HepG2 (cell line): ENCODE data around the gene ERBB4. TPM values are rescaled to one million over a fixed set of nuclear protein-coding genes. Genes with fewer than 3 reads are reported as not detected.

Experiments
- ATAC-seq: fragments of 200-7000 bp; cut with Tn5 transposase; 3 replicates; pipeline ENCODE4 v1.9.1; 2020; ENCODE audit warnings: mild to moderate bottlenecking, moderate library complexity
- BruUV-seq: library from RNA; stranded (reverse); fragments of 400-500 nt; replicated peaks from 2 replicates; lab custom pipeline; 2021; lab: Mats Ljungman, UMichigan
- CTCF ChIA-PET: fragments of 300-600 bp; formaldehyde crosslinking; extraction: SDS; loops from one replicate; lab custom pipeline; 2021; ENCODE audit warnings: low total read pairs, inconsistent platforms, low intra/inter-chr PET ratio; lab: Yijun Ruan, JAX
- POLR2A ChIA-PET: fragments of 350-600 bp; sonication (Branson Sonifier 250); formaldehyde crosslinking; loops from one replicate; lab custom pipeline; 2020; ENCODE audit warnings: antibody characterized with exemption, inconsistent platforms; lab: Yijun Ruan, JAX
- DNase-seq: peaks from one replicate; pipeline ENCODE4 v3.0.0-alpha.2; 2015; ENCODE audit warnings: low spot score
- FAIRE-seq: peaks from 3 replicates; lab custom pipeline; 2011; peaks lifted over from hg19 to GRCh38; lab: Jason Lieb, UNC
- H2AFZ ChIP-seq: one replicate; pipeline ENCODE4 v1.6.1; 2011; ENCODE audit warnings: low read length, inconsistent platforms
- H3K27ac ChIP-seq: fragments of 300-600 bp; 3 replicates; pipeline ENCODE4 v1.8.0; 2011; ENCODE audit warnings: mixed run types, mild to moderate bottlenecking, mixed read lengths, low read length, inconsistent platforms; ENCODE audit not compliant: insufficient read depth; ENCODE audit errors: extremely low read length
- H3K27me3 ChIP-seq, 2 experiments: fragments of 200-600 bp in 1 of 2; 2 replicates in 1 of 2; 3 replicates in 1 of 2; pipeline versions ENCODE4 v1.6.0 to v1.8.0; 2011; ENCODE audit warnings: low read length in 2 of 2, mild to moderate bottlenecking in 2 of 2, moderate library complexity in 2 of 2, inconsistent platforms in 1 of 2; ENCODE audit not compliant: insufficient read depth in 2 of 2, control insufficient read depth in 1 of 2
- H3K36me3 ChIP-seq, 2 experiments: fragments of 200-600 bp in 1 of 2; replicated peaks in 1 of 2; 2 replicates in 1 of 2; 3 replicates in 1 of 2; pipeline versions ENCODE4 v1.5.1 to v1.8.0; 2011; ENCODE audit warnings: low read length in 2 of 2, inconsistent platforms in 1 of 2; ENCODE audit not compliant: insufficient read depth in 2 of 2, control insufficient read depth in 1 of 2
- H3K4me1 ChIP-seq: 2 replicates; pipeline ENCODE4 v1.5.1; 2012; ENCODE audit warnings: low read length, inconsistent platforms; ENCODE audit not compliant: insufficient read depth
- H3K4me2 ChIP-seq: 2 replicates; pipeline ENCODE4 v1.6.0; 2011; ENCODE audit warnings: low read depth, low read length, inconsistent platforms
- H3K4me3 ChIP-seq, 3 experiments: fragments of 200-600 bp in 1 of 3; sonication (generic), shearing (Covaris generic) in 1 of 3; replicated peaks in 1 of 3; 2 replicates each; pipeline ENCODE4 v1.5.1; 2011 to 2016; ENCODE audit warnings: low read length in 3 of 3, inconsistent platforms in 2 of 3, low read depth in 2 of 3, mild to moderate bottlenecking in 2 of 3, control low read depth in 1 of 3, mixed read lengths in 1 of 3; ENCODE audit not compliant: insufficient read depth in 1 of 3
- H3K79me2 ChIP-seq: one replicate; pipeline ENCODE4 v1.6.1; 2011; ENCODE audit warnings: low read length, inconsistent platforms; ENCODE audit not compliant: insufficient read depth
- H3K9ac ChIP-seq: 2 replicates; pipeline ENCODE4 v1.6.0; 2011; ENCODE audit warnings: mild to moderate bottlenecking, low read depth, low read length, inconsistent platforms; ENCODE audit not compliant: insufficient read depth
- H3K9me3 ChIP-seq: 2 replicates; pipeline ENCODE4 v1.5.1; 2012; ENCODE audit warnings: mild to moderate bottlenecking, low read length
- H4K20me1 ChIP-seq: 2 replicates; pipeline ENCODE4 v1.6.0; 2011; ENCODE audit warnings: inconsistent platforms, mild to moderate bottlenecking, low read length, moderate library complexity; ENCODE audit not compliant: insufficient read depth
- AGO2 ChIP-seq: fragments of 200-400 bp; formaldehyde crosslinking; optimal IDR thresholded peaks from 2 replicates; pipeline ENCODE3; 2017; ENCODE audit warnings: mild to moderate bottlenecking, low read depth, low read length, moderate library complexity
- HNRNPH1 ChIP-seq: fragments of 200-400 bp; formaldehyde crosslinking; optimal IDR thresholded peaks from 2 replicates; pipeline ENCODE3; 2017; ENCODE audit warnings: mild to moderate bottlenecking, low read depth, low read length
- JDP2 ChIP-seq: sonication (generic); formaldehyde crosslinking; IDR thresholded peaks from 2 replicates; pipeline ENCODE4 v1.8.1; 2022; ENCODE audit warnings: missing genetic modification reagents, borderline replicate concordance
- MXI1 ChIP-seq: IDR thresholded peaks from 3 replicates; pipeline ENCODE4 v1.6.1; 2012; ENCODE audit warnings: low read depth, low read length, inconsistent platforms, borderline replicate concordance
- POLR2A ChIP-seq, 2 experiments: IDR thresholded peaks; 2 replicates each; pipeline ENCODE4 v1.6.1; 2011; ENCODE audit warnings: low read depth in 2 of 2, low read length in 2 of 2, mild to moderate bottlenecking in 1 of 2, moderate library complexity in 1 of 2; ENCODE audit not compliant: insufficient read depth in 1 of 2
- POLR2AphosphoS2 ChIP-seq: IDR thresholded peaks from 2 replicates; pipeline ENCODE4 v1.6.1; 2011; ENCODE audit warnings: low read depth, low read length, improper control_type of control experiment
- REXO4 ChIP-seq: sonication (generic); formaldehyde crosslinking; IDR thresholded peaks from 2 replicates; pipeline ENCODE4 v1.8.0; 2022; ENCODE audit warnings: missing genetic modification reagents, mild to moderate bottlenecking, borderline replicate concordance
- RFXANK ChIP-seq: IDR thresholded peaks from 2 replicates; pipeline ENCODE4 v1.6.1; 2016
- ZBTB1 ChIP-seq: sonication (generic); formaldehyde crosslinking; IDR thresholded peaks from 2 replicates; pipeline ENCODE4 v1.4.0; 2020; ENCODE audit warnings: missing genetic modification reagents, borderline replicate concordance
- ZNF891 ChIP-seq: sonication (generic); formaldehyde crosslinking; IDR thresholded peaks from 2 replicates; pipeline ENCODE4 v1.5.0; 2020; ENCODE audit warnings: mild to moderate bottlenecking, missing genetic modification reagents
- WGBS: methylation state at CpG from one replicate; pipeline ENCODE4 v1.1.6; 2017; ENCODE audit warnings: low lambda C conversion rate; 5-methylcytosine and 5-hydroxymethylcytosine counted together
- in situ Hi-C: cut with HindIII; loops from 2 replicates; pipeline ENCODE4 v1.10.0; 2017; ENCODE audit warnings: low pct_unique_long_range_greater_than_20kb; ENCODE audit not compliant: extremely low pct_ligation_motif_present
- intact Hi-C: fragments of 100-400 bp; cut with micrococcal nuclease; formaldehyde crosslinking; loops from one replicate; pipeline ENCODE4 v1.10.0; 2022; ENCODE audit not compliant: unreplicated experiment
- polyA plus RNA-seq, 8 experiments: library from polyadenylated mRNA; depleted of rRNA in 3 of 8; stranded (reverse) in 7 of 8; unstranded in 1 of 8; fragments of >200 nt; fragmentation: Illumina TruSeq in 4 of 8; extraction: Trizol in 4 of 8; gene quantifications; 2 replicates each; pipeline versions ENCODE4 v1.2.1 to v1.2.3, GENCODE V29; 2011 to 2016; ENCODE audit warnings: low read depth in 4 of 8, missing spikeins in 1 of 8, mixed read lengths in 1 of 8; ENCODE audit not compliant: insufficient read depth in 1 of 8
- total RNA-seq, 5 experiments: library from RNA; depleted of rRNA; stranded (reverse); fragments of >200 nt; fragmentation: Illumina TruSeq; extraction: Trizol; gene quantifications; 2 replicates each; pipeline ENCODE4 v1.2.3, GENCODE V29; 2016; ENCODE audit warnings: low read depth in 1 of 5
- TF ChIP-seq, protein P1 (sequence below): sonication (generic); formaldehyde crosslinking; IDR thresholded peaks from 2 replicates; pipeline ENCODE4 v1.4.0; 2020; ENCODE audit warnings: low read depth, mild to moderate bottlenecking, missing genetic modification reagents
- TF ChIP-seq, protein P2 (sequence below): sonication (generic); formaldehyde crosslinking; IDR thresholded peaks from 2 replicates; pipeline ENCODE4 v1.9.0; 2022; ENCODE audit warnings: missing genetic modification reagents, mild to moderate bottlenecking, borderline replicate concordance
- TF ChIP-seq, protein P3 (sequence below): sonication (generic); formaldehyde crosslinking; IDR thresholded peaks from 2 replicates; pipeline ENCODE4 v1.8.0; 2022; ENCODE audit warnings: missing genetic modification reagents, mild to moderate bottlenecking, moderate library complexity, borderline replicate concordance
- TF ChIP-seq, protein P4 (sequence below): sonication (generic); formaldehyde crosslinking; IDR thresholded peaks from 2 replicates; pipeline ENCODE4 v1.4.0; 2020; ENCODE audit warnings: missing genetic modification reagents, borderline replicate concordance
- TF ChIP-seq, protein P5 (sequence below): IDR thresholded peaks from 2 replicates; pipeline ENCODE4 v1.6.1; 2016; ENCODE audit warnings: low read depth, control low read depth

The ERBB4 gene
- total and polyA plus RNA-seq, 2 of the 13 experiments (the other 11 are each of a cell fraction or from before 2014, with no cell fraction given): not detected

DNA sequence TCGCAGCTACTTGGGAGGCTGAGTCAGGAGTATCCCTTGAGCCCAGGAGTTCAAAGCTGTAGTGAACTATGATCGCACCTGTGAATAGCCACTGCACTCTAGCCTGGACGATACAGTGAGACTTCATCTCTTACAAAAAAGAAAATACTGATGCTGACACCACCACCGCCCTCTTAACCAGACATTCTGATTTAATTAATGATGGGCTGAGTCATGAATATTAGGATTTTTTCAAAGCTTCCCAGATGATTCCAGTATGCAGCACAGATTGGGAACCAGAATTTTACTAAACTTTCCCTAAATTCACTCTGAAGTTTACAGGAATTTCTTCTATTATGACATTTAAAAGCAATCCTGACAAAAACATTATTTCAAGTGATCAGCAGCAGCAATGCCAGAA lies 130.1 kb downstream of the ERBB4 start:
- Histone ChIP-seq H3K4me3 (no peak overlapping the region), H3K4me2 (no peak overlapping the region), H3K27ac (no peak overlapping the region), H3K9ac (no peak overlapping the region), H4K20me1 (no peaks in the 10 kb centered on the region), H2AFZ (no peak overlapping the region), H3K27me3 (no peaks in the 10 kb centered on the region), H3K4me1 (no peaks in the 10 kb centered on the region), H3K36me3 (no peaks in the 10 kb centered on the region), H3K79me2 (no peaks in the 10 kb centered on the region), H3K9me3 (no peaks in the 10 kb centered on the region)
- ATAC-seq (no peak), FAIRE-seq (no peak), DNase-seq (no peak)
- POLR2A ChIA-PET: no interaction called here
- CTCF ChIA-PET: no interaction called here
- in situ Hi-C loops: no loop called here
- BruUV-seq: no TSS peak
- WGBS: 27% methylated on average over 4 of the region's 4 CpGs
- intact Hi-C loops: no loop called here
- TF ChIP-seq, protein P1, sequence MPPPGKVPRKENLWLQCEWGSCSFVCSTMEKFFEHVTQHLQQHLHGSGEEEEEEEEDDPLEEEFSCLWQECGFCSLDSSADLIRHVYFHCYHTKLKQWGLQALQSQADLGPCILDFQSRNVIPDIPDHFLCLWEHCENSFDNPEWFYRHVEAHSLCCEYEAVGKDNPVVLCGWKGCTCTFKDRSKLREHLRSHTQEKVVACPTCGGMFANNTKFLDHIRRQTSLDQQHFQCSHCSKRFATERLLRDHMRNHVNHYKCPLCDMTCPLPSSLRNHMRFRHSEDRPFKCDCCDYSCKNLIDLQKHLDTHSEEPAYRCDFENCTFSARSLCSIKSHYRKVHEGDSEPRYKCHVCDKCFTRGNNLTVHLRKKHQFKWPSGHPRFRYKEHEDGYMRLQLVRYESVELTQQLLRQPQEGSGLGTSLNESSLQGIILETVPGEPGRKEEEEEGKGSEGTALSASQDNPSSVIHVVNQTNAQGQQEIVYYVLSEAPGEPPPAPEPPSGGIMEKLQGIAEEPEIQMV (CRISPR knock-in tag): no peak
- TF ChIP-seq JDP2 (CRISPR knock-in tag) (no peak), RFXANK (CRISPR knock-in tag) (no peak), ZBTB1 (CRISPR knock-in tag) (no peak), POLR2AphosphoS2 (no peak), POLR2A (IDR thresholded peaks at IDR 0.05; ENCODE audit: insufficient read depth in 1 of 2, low read depth in 2 of 2, low read length in 2 of 2) (no peak), AGO2 (no peak), REXO4 (CRISPR knock-in tag) (no peak), MXI1 (no peak), ZNF891 (CRISPR knock-in tag) (no peak), HNRNPH1 (no peak)
- TF ChIP-seq, protein P2, sequence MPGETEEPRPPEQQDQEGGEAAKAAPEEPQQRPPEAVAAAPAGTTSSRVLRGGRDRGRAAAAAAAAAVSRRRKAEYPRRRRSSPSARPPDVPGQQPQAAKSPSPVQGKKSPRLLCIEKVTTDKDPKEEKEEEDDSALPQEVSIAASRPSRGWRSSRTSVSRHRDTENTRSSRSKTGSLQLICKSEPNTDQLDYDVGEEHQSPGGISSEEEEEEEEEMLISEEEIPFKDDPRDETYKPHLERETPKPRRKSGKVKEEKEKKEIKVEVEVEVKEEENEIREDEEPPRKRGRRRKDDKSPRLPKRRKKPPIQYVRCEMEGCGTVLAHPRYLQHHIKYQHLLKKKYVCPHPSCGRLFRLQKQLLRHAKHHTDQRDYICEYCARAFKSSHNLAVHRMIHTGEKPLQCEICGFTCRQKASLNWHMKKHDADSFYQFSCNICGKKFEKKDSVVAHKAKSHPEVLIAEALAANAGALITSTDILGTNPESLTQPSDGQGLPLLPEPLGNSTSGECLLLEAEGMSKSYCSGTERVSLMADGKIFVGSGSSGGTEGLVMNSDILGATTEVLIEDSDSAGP: no peak
- TF ChIP-seq, protein P3, sequence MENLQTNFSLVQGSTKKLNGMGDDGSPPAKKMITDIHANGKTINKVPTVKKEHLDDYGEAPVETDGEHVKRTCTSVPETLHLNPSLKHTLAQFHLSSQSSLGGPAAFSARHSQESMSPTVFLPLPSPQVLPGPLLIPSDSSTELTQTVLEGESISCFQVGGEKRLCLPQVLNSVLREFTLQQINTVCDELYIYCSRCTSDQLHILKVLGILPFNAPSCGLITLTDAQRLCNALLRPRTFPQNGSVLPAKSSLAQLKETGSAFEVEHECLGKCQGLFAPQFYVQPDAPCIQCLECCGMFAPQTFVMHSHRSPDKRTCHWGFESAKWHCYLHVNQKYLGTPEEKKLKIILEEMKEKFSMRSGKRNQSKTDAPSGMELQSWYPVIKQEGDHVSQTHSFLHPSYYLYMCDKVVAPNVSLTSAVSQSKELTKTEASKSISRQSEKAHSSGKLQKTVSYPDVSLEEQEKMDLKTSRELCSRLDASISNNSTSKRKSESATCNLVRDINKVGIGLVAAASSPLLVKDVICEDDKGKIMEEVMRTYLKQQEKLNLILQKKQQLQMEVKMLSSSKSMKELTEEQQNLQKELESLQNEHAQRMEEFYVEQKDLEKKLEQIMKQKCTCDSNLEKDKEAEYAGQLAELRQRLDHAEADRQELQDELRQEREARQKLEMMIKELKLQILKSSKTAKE: no peak
- TF ChIP-seq, protein P4, sequence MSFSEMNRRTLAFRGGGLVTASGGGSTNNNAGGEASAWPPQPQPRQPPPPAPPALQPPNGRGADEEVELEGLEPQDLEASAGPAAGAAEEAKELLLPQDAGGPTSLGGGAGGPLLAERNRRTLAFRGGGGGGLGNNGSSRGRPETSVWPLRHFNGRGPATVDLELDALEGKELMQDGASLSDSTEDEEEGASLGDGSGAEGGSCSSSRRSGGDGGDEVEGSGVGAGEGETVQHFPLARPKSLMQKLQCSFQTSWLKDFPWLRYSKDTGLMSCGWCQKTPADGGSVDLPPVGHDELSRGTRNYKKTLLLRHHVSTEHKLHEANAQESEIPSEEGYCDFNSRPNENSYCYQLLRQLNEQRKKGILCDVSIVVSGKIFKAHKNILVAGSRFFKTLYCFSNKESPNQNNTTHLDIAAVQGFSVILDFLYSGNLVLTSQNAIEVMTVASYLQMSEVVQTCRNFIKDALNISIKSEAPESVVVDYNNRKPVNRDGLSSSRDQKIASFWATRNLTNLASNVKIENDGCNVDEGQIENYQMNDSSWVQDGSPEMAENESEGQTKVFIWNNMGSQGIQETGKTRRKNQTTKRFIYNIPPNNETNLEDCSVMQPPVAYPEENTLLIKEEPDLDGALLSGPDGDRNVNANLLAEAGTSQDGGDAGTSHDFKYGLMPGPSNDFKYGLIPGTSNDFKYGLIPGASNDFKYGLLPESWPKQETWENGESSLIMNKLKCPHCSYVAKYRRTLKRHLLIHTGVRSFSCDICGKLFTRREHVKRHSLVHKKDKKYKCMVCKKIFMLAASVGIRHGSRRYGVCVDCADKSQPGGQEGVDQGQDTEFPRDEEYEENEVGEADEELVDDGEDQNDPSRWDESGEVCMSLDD (CRISPR knock-in tag): no peak
- TF ChIP-seq, protein P5, sequence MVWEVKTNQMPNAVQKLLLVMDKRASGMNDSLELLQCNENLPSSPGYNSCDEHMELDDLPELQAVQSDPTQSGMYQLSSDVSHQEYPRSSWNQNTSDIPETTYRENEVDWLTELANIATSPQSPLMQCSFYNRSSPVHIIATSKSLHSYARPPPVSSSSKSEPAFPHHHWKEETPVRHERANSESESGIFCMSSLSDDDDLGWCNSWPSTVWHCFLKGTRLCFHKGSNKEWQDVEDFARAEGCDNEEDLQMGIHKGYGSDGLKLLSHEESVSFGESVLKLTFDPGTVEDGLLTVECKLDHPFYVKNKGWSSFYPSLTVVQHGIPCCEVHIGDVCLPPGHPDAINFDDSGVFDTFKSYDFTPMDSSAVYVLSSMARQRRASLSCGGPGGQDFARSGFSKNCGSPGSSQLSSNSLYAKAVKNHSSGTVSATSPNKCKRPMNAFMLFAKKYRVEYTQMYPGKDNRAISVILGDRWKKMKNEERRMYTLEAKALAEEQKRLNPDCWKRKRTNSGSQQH (CRISPR knock-in tag): no peak
